HepG2 (cell line): ENCODE results near the gene FBXW12. TPM values are rescaled to one million over a fixed set of nuclear protein-coding genes. Genes with fewer than 3 reads are reported as not detected.

Experiments used
- AKAP8 ChIP-seq: sonication (generic); formaldehyde crosslinking; IDR thresholded peaks from 2 replicates; pipeline ENCODE4 v1.5.1; 2020; ENCODE audit warnings: mild to moderate bottlenecking, missing genetic modification reagents
- ARNT2 ChIP-seq: sonication (generic); formaldehyde crosslinking; IDR thresholded peaks from 2 replicates; pipeline ENCODE4 v1.8.0; 2022; ENCODE audit warnings: mild to moderate bottlenecking, low read depth, missing genetic modification reagents, moderate library complexity
- DNMT3B ChIP-seq: conservative IDR thresholded peaks from 2 replicates; pipeline ENCODE4 v1.6.1; 2016; ENCODE audit warnings: missing biosample characterization, control low read depth
- HCFC1 ChIP-seq: fragments of 150-350 bp; IDR thresholded peaks from 2 replicates; pipeline ENCODE4 v1.6.1; 2014; ENCODE audit warnings: low read depth, low read length
- JARID2 ChIP-seq: sonication (generic); formaldehyde crosslinking; IDR thresholded peaks from 2 replicates; pipeline ENCODE4 v1.8.1; 2023; ENCODE audit warnings: missing genetic modification reagents, inconsistent platforms; ENCODE audit not compliant: insufficient replicate concordance
- JUN ChIP-seq: sonication (generic); formaldehyde crosslinking; IDR thresholded peaks from 2 replicates; pipeline ENCODE4 v1.4.0; 2020; ENCODE audit warnings: mild to moderate bottlenecking, missing genetic modification reagents
- KAT7 ChIP-seq: IDR thresholded peaks from 2 replicates; pipeline ENCODE4 v1.6.1; 2018; ENCODE audit warnings: borderline replicate concordance, missing compliant biosample characterization
- NR2F1 ChIP-seq, 2 experiments: fragments of 450-650 bp in 1 of 2; formaldehyde crosslinking in 1 of 2; IDR thresholded peaks; 2 replicates each; pipeline versions ENCODE4 v1.5.0 to v1.6.1; 2016 to 2020; ENCODE audit warnings: mild to moderate bottlenecking in 1 of 2, missing compliant biosample characterization in 1 of 2, missing genetic modification reagents in 1 of 2, moderate library complexity in 1 of 2
- PHF5A ChIP-seq: IDR thresholded peaks from one replicate; pipeline ENCODE4 v1.6.1; 2018; ENCODE audit warnings: low read depth, missing genetic modification reagents; ENCODE audit not compliant: unreplicated experiment
- POLR2AphosphoS2 ChIP-seq: IDR thresholded peaks from 2 replicates; pipeline ENCODE4 v1.6.1; 2011; ENCODE audit warnings: low read depth, low read length, improper control_type of control experiment
- PPARG ChIP-seq: conservative IDR thresholded peaks from 2 replicates; pipeline ENCODE4 v1.6.1; 2016; ENCODE audit warnings: missing biosample characterization, missing genetic modification reagents
- RAD51 ChIP-seq: fragments of 450-650 bp; IDR thresholded peaks from 2 replicates; pipeline ENCODE4 v1.6.1; 2016; ENCODE audit warnings: borderline replicate concordance
- RORA ChIP-seq: sonication (generic); formaldehyde crosslinking; IDR thresholded peaks from 2 replicates; pipeline ENCODE4 v1.5.0; 2020; ENCODE audit warnings: mild to moderate bottlenecking, missing genetic modification reagents, moderate library complexity
- STAG1 ChIP-seq: sonication (generic); formaldehyde crosslinking; IDR thresholded peaks from 2 replicates; pipeline ENCODE4 v1.4.0; 2020; ENCODE audit warnings: missing genetic modification reagents
- TBX2 ChIP-seq: sonication (generic); formaldehyde crosslinking; IDR thresholded peaks from 2 replicates; pipeline ENCODE4 v1.5.0; 2020; ENCODE audit warnings: missing genetic modification reagents, mild to moderate bottlenecking, borderline replicate concordance
- TEAD2 ChIP-seq: sonication (generic); formaldehyde crosslinking; IDR thresholded peaks from 2 replicates; pipeline ENCODE4 v1.9.0; 2021; ENCODE audit warnings: missing genetic modification reagents
- U2AF1 ChIP-seq: fragments of 200-400 bp; formaldehyde crosslinking; optimal IDR thresholded peaks from 2 replicates; pipeline ENCODE3; 2017; ENCODE audit warnings: mild to moderate bottlenecking, low read depth, low read length
- ZFP36L2 ChIP-seq: sonication (generic); formaldehyde crosslinking; IDR thresholded peaks from 2 replicates; pipeline ENCODE4 v1.4.0; 2020; ENCODE audit warnings: missing genetic modification reagents
- ZMAT5 ChIP-seq: sonication (generic); formaldehyde crosslinking; IDR thresholded peaks from 2 replicates; pipeline ENCODE4 v1.5.0; 2020; ENCODE audit warnings: mild to moderate bottlenecking, low read depth, missing genetic modification reagents, borderline replicate concordance
- ZNF44 ChIP-seq: sonication (generic); formaldehyde crosslinking; IDR thresholded peaks from 2 replicates; pipeline ENCODE4 v1.5.1; 2020; ENCODE audit warnings: mild to moderate bottlenecking, missing genetic modification reagents
- ZNF670 ChIP-seq: sonication (generic); formaldehyde crosslinking; IDR thresholded peaks from 2 replicates; pipeline ENCODE4 v1.8.0; 2022; ENCODE audit warnings: mild to moderate bottlenecking, missing genetic modification reagents, borderline replicate concordance
- ZNF720 ChIP-seq: sonication (generic); formaldehyde crosslinking; IDR thresholded peaks from 2 replicates; pipeline ENCODE4 v1.4.0; 2020; ENCODE audit warnings: missing genetic modification reagents
- ZNF747 ChIP-seq: sonication (generic); formaldehyde crosslinking; IDR thresholded peaks from 2 replicates; pipeline ENCODE4 v1.8.1; 2023; ENCODE audit warnings: missing genetic modification reagents, mild to moderate bottlenecking, borderline replicate concordance
- polyA plus RNA-seq, 8 experiments: library from polyadenylated mRNA; depleted of rRNA in 3 of 8; stranded (reverse) in 7 of 8; unstranded in 1 of 8; fragments of >200 nt; fragmentation: Illumina TruSeq in 4 of 8; extraction: Trizol in 4 of 8; gene quantifications; 2 replicates each; pipeline versions ENCODE4 v1.2.1 to v1.2.3, GENCODE V29; 2011 to 2016; ENCODE audit warnings: low read depth in 4 of 8, missing spikeins in 1 of 8, mixed read lengths in 1 of 8; ENCODE audit not compliant: insufficient read depth in 1 of 8
- total RNA-seq, 5 experiments: library from RNA; depleted of rRNA; stranded (reverse); fragments of >200 nt; fragmentation: Illumina TruSeq; extraction: Trizol; gene quantifications; 2 replicates each; pipeline ENCODE4 v1.2.3, GENCODE V29; 2016; ENCODE audit warnings: low read depth in 1 of 5
- TF ChIP-seq, protein P1 (sequence below): sonication (generic); formaldehyde crosslinking; IDR thresholded peaks from 2 replicates; pipeline ENCODE4 v1.4.0; 2020; ENCODE audit warnings: missing genetic modification reagents
- TF ChIP-seq, protein P2 (sequence below): sonication (generic); formaldehyde crosslinking; conservative IDR thresholded peaks from 2 replicates; pipeline ENCODE4 v1.4.0; 2020; ENCODE audit warnings: missing genetic modification reagents
- TF ChIP-seq, protein P3 (sequence below): sonication (generic); formaldehyde crosslinking; IDR thresholded peaks from 2 replicates; pipeline ENCODE4 v1.4.0; 2020; ENCODE audit warnings: missing genetic modification reagents

The FBXW12 gene
- total and polyA plus RNA-seq, 2 of the 13 experiments (the other 11 are each of a cell fraction or from before 2014, with no cell fraction given): not detected

- TF ChIP-seq TEAD2 (no peak), STAG1 (CRISPR knock-in tag) (no peak), NR2F1 (CRISPR knock-in tag; IDR thresholded peaks at IDR 0.05) (peak; percentile 32 to 36; a peak in 1 of 4 replicates), TBX2 (CRISPR knock-in tag) (peak; percentile 97), HCFC1 (no peak; the same call in 1 of the 2 replicates), PHF5A (CRISPR knock-in tag) (peak; percentile 92), JARID2 (CRISPR knock-in tag) (no peak), ZNF44 (CRISPR knock-in tag) (0 out of 2 replicates have a peak, but pooled peaks have one; percentile 47), KAT7 (CRISPR knock-in tag) (peak; percentile 69; the same call in 1 of the 2 replicates), ARNT2 (CRISPR knock-in tag) (peak; percentile 42; the same call in 1 of the 2 replicates), ZNF747 (peak; percentile 94), JUN (CRISPR knock-in tag) (peak; percentile 82; the same call in 1 of the 2 replicates), DNMT3B (no peak), PPARG (CRISPR knock-in tag) (no peak), POLR2AphosphoS2 (no peak), U2AF1 (no peak), ZNF720 (no peak), ZNF670 (no peak; the same call in 1 of the 2 replicates), RORA (CRISPR knock-in tag) (no peak), ZFP36L2 (no peak), AKAP8 (CRISPR knock-in tag) (peak; percentile 24; the same call in 1 of the 2 replicates), ZMAT5 (no peak), RAD51 (no peak)
- TF ChIP-seq, protein P1, sequence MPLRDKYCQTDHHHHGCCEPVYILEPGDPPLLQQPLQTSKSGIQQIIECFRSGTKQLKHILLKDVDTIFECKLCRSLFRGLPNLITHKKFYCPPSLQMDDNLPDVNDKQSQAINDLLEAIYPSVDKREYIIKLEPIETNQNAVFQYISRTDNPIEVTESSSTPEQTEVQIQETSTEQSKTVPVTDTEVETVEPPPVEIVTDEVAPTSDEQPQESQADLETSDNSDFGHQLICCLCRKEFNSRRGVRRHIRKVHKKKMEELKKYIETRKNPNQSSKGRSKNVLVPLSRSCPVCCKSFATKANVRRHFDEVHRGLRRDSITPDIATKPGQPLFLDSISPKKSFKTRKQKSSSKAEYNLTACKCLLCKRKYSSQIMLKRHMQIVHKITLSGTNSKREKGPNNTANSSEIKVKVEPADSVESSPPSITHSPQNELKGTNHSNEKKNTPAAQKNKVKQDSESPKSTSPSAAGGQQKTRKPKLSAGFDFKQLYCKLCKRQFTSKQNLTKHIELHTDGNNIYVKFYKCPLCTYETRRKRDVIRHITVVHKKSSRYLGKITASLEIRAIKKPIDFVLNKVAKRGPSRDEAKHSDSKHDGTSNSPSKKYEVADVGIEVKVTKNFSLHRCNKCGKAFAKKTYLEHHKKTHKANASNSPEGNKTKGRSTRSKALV: 0 out of 2 replicates have a peak, but pooled peaks have one; percentile 64
- TF ChIP-seq, protein P2, sequence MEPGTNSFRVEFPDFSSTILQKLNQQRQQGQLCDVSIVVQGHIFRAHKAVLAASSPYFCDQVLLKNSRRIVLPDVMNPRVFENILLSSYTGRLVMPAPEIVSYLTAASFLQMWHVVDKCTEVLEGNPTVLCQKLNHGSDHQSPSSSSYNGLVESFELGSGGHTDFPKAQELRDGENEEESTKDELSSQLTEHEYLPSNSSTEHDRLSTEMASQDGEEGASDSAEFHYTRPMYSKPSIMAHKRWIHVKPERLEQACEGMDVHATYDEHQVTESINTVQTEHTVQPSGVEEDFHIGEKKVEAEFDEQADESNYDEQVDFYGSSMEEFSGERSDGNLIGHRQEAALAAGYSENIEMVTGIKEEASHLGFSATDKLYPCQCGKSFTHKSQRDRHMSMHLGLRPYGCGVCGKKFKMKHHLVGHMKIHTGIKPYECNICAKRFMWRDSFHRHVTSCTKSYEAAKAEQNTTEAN: peak; percentile 74
- TF ChIP-seq, protein P3, sequence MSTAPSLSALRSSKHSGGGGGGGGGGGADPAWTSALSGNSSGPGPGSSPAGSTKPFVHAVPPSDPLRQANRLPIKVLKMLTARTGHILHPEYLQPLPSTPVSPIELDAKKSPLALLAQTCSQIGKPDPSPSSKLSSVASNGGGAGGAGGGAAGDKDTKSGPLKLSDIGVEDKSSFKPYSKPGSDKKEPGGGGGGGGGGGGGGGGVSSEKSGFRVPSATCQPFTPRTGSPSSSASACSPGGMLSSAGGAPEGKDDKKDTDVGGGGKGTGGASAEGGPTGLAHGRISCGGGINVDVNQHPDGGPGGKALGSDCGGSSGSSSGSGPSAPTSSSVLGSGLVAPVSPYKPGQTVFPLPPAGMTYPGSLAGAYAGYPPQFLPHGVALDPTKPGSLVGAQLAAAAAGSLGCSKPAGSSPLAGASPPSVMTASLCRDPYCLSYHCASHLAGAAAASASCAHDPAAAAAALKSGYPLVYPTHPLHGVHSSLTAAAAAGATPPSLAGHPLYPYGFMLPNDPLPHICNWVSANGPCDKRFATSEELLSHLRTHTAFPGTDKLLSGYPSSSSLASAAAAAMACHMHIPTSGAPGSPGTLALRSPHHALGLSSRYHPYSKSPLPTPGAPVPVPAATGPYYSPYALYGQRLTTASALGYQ (CRISPR knock-in tag): peak; percentile 97
These were observed 58.1 kb downstream of the FBXW12 start, which contains the start of gene PLXNB1 (continued) for GRCh38 chr3:48429960-48430707.
